ENCODE results near the gene TOP2A. TPM values are rescaled to one million over a fixed set of nuclear protein-coding genes. Genes with fewer than 3 reads are reported as not detected.

The TOP2A gene
- total and polyA plus RNA-seq, 9 of the 15 experiments (the other 6 are each of a cell fraction or from before 2014, with no cell fraction given): 133 to 347 (median 259) TPM

DNA sequence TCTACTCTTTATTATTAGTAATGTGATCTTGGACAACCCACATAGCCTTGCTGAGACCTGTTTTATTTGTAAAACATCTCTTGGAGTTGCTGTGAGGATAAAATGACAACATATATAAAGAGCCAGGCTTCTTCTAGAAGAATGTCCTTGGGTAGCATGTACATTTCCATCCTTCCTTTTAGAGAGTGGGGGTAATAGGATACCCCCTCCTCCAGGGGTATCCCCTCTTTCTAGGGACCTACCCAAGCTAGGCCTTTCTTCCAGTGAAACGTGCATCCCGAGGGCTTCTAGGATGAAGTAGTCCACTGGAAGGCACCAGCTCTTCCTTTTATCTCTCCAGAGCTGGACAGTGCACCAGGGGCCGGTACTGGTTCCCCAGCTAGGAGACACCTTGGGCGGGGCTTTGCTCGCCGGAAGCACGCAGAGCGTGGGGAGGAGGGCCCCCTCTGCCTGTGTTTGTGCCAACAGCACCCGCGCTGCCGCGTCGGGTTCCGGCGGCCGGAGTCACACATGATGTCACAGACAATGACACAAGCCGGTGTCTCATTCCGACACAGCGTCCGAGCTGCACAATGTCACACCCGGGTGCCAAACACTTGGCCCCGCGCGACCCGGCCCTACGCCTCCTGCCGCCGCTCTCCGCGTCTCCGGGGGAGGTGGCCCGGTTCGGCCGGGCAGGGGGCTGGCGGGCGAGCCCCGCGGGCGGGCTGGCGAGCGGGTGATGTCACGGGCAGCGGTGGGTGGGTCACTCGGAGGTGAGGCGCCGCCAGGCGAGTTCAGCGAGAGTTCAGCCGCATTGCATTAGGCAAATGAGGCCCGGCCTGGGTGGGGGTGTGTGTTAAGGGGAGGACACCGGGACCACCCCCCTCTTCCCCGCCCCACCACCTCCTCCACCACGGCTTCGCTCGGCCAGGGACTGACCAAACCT lies 76.6 kb downstream of the TOP2A start (continued):
- TF ChIP-seq, protein P1, sequence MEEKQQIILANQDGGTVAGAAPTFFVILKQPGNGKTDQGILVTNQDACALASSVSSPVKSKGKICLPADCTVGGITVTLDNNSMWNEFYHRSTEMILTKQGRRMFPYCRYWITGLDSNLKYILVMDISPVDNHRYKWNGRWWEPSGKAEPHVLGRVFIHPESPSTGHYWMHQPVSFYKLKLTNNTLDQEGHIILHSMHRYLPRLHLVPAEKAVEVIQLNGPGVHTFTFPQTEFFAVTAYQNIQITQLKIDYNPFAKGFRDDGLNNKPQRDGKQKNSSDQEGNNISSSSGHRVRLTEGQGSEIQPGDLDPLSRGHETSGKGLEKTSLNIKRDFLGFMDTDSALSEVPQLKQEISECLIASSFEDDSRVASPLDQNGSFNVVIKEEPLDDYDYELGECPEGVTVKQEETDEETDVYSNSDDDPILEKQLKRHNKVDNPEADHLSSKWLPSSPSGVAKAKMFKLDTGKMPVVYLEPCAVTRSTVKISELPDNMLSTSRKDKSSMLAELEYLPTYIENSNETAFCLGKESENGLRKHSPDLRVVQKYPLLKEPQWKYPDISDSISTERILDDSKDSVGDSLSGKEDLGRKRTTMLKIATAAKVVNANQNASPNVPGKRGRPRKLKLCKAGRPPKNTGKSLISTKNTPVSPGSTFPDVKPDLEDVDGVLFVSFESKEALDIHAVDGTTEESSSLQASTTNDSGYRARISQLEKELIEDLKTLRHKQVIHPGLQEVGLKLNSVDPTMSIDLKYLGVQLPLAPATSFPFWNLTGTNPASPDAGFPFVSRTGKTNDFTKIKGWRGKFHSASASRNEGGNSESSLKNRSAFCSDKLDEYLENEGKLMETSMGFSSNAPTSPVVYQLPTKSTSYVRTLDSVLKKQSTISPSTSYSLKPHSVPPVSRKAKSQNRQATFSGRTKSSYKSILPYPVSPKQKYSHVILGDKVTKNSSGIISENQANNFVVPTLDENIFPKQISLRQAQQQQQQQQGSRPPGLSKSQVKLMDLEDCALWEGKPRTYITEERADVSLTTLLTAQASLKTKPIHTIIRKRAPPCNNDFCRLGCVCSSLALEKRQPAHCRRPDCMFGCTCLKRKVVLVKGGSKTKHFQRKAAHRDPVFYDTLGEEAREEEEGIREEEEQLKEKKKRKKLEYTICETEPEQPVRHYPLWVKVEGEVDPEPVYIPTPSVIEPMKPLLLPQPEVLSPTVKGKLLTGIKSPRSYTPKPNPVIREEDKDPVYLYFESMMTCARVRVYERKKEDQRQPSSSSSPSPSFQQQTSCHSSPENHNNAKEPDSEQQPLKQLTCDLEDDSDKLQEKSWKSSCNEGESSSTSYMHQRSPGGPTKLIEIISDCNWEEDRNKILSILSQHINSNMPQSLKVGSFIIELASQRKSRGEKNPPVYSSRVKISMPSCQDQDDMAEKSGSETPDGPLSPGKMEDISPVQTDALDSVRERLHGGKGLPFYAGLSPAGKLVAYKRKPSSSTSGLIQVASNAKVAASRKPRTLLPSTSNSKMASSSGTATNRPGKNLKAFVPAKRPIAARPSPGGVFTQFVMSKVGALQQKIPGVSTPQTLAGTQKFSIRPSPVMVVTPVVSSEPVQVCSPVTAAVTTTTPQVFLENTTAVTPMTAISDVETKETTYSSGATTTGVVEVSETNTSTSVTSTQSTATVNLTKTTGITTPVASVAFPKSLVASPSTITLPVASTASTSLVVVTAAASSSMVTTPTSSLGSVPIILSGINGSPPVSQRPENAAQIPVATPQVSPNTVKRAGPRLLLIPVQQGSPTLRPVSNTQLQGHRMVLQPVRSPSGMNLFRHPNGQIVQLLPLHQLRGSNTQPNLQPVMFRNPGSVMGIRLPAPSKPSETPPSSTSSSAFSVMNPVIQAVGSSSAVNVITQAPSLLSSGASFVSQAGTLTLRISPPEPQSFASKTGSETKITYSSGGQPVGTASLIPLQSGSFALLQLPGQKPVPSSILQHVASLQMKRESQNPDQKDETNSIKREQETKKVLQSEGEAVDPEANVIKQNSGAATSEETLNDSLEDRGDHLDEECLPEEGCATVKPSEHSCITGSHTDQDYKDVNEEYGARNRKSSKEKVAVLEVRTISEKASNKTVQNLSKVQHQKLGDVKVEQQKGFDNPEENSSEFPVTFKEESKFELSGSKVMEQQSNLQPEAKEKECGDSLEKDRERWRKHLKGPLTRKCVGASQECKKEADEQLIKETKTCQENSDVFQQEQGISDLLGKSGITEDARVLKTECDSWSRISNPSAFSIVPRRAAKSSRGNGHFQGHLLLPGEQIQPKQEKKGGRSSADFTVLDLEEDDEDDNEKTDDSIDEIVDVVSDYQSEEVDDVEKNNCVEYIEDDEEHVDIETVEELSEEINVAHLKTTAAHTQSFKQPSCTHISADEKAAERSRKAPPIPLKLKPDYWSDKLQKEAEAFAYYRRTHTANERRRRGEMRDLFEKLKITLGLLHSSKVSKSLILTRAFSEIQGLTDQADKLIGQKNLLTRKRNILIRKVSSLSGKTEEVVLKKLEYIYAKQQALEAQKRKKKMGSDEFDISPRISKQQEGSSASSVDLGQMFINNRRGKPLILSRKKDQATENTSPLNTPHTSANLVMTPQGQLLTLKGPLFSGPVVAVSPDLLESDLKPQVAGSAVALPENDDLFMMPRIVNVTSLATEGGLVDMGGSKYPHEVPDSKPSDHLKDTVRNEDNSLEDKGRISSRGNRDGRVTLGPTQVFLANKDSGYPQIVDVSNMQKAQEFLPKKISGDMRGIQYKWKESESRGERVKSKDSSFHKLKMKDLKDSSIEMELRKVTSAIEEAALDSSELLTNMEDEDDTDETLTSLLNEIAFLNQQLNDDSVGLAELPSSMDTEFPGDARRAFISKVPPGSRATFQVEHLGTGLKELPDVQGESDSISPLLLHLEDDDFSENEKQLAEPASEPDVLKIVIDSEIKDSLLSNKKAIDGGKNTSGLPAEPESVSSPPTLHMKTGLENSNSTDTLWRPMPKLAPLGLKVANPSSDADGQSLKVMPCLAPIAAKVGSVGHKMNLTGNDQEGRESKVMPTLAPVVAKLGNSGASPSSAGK (IDR thresholded peaks at IDR 0.05): no peak
- peak; percentile 76 for TF ChIP-seq ESRRA (IDR thresholded peaks at IDR 0.05; ENCODE audit: borderline replicate concordance, low read depth)
- peak; percentile 60 for TF ChIP-seq FOSL1 (tag; conservative IDR thresholded peaks at IDR 0.05)
- no peak for TF ChIP-seq DNMT1 (IDR thresholded peaks at IDR 0.05)
- peak; percentile 61 for TF ChIP-seq MYC (IDR thresholded peaks at IDR 0.05; ENCODE audit: low read depth, low read length)
- no peak for TF ChIP-seq MYC (CRISPR knock-in tag; IDR thresholded peaks at IDR 0.05; ENCODE audit: borderline replicate concordance, low read depth)
- TF ChIP-seq SMAD2 (IDR thresholded peaks at IDR 0.05; ENCODE audit: low read depth, low read length): no peak
- TF ChIP-seq PPARD (CRISPR knock-in tag; IDR thresholded peaks at IDR 0.05): no peak
- no peak for TF ChIP-seq ILK (tag; IDR thresholded peaks at IDR 0.05; ENCODE audit: borderline replicate concordance, low read depth)
- no peak for TF ChIP-seq CBFA2T3 (IDR thresholded peaks at IDR 0.05)
- TF ChIP-seq, protein P2, sequence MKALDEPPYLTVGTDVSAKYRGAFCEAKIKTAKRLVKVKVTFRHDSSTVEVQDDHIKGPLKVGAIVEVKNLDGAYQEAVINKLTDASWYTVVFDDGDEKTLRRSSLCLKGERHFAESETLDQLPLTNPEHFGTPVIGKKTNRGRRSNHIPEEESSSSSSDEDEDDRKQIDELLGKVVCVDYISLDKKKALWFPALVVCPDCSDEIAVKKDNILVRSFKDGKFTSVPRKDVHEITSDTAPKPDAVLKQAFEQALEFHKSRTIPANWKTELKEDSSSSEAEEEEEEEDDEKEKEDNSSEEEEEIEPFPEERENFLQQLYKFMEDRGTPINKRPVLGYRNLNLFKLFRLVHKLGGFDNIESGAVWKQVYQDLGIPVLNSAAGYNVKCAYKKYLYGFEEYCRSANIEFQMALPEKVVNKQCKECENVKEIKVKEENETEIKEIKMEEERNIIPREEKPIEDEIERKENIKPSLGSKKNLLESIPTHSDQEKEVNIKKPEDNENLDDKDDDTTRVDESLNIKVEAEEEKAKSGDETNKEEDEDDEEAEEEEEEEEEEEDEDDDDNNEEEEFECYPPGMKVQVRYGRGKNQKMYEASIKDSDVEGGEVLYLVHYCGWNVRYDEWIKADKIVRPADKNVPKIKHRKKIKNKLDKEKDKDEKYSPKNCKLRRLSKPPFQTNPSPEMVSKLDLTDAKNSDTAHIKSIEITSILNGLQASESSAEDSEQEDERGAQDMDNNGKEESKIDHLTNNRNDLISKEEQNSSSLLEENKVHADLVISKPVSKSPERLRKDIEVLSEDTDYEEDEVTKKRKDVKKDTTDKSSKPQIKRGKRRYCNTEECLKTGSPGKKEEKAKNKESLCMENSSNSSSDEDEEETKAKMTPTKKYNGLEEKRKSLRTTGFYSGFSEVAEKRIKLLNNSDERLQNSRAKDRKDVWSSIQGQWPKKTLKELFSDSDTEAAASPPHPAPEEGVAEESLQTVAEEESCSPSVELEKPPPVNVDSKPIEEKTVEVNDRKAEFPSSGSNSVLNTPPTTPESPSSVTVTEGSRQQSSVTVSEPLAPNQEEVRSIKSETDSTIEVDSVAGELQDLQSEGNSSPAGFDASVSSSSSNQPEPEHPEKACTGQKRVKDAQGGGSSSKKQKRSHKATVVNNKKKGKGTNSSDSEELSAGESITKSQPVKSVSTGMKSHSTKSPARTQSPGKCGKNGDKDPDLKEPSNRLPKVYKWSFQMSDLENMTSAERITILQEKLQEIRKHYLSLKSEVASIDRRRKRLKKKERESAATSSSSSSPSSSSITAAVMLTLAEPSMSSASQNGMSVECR (CRISPR knock-in tag; IDR thresholded peaks at IDR 0.05): 0 out of 2 replicates have a peak, but pooled peaks have one; percentile 25
